ENCODE data around the gene HSPB2. TPM values are rescaled to one million over a fixed set of nuclear protein-coding genes. Genes with fewer than 3 reads are reported as not detected.

The HSPB2 gene
- total and polyA plus RNA-seq, 8 donors: 0.37 to 5.1 (median 3.0) TPM; not detected in 4

- no peak overlapping the region for H3K4me3 ChIP-seq
- intact Hi-C loops (cut with DNase I; ENCODE audit: low total_unique reads): no loop called here
- H3K9me3 ChIP-seq: no peaks in the 10 kb centered on the region
- peak overlapping the region in 1 of 5 donors; percentile 91 for H3K27ac ChIP-seq
- 63 to 96% (median 75%) methylated on average over 2 of the region's 2 CpGs for WGBS, 5 donors
- peaks cover 25 to 74% (median 48%) of the 10 kb centered on the region in 4 donors for H3K4me1 ChIP-seq
- DNase-seq: no peak
- H3K36me3 ChIP-seq: peaks cover 0 to 6% (median 2%) of the 10 kb centered on the region in 4 donors
- TF ChIP-seq EP300 (IDR thresholded peaks at IDR 0.05): no peak
- no peak for TF ChIP-seq CTCF (IDR thresholded peaks at IDR 0.05)
- no peak for TF ChIP-seq POLR2A (IDR thresholded peaks at IDR 0.05)
- TF ChIP-seq POLR2AphosphoS5 (IDR thresholded peaks at IDR 0.05): no peak
- no peaks in the 10 kb centered on the region for H3K27me3 ChIP-seq
These were observed 8.4 kb downstream of the HSPB2 start for GRCh38 chr11:111920908-111921307.

- Histone ChIP-seq H3K36me3 (peaks cover 0 to 7% (median 2%) of the 10 kb centered on the region in 4 donors), H3K9me3 (no peaks in the 10 kb centered on the region), H3K27ac (peak overlapping the region in 4 of 5 donors; percentile 84 to 93 (median 88)), H3K4me1 (peaks cover 33 to 81% (median 56%) of the 10 kb centered on the region in 4 donors), H3K27me3 (no peaks in the 10 kb centered on the region), H3K4me3 (no peak overlapping the region)
- no peak for TF ChIP-seq POLR2AphosphoS5 (IDR thresholded peaks at IDR 0.05)
- TF ChIP-seq POLR2A (IDR thresholded peaks at IDR 0.05): no peak
- no peak for TF ChIP-seq CTCF (IDR thresholded peaks at IDR 0.05)
- no peak for TF ChIP-seq EP300 (IDR thresholded peaks at IDR 0.05)
- DNase-seq: no peak
- 83 to 92% (median 87%) methylated on average over 7 of the region's 7 CpGs for WGBS, 5 donors
- intact Hi-C loops (cut with DNase I; ENCODE audit: low total_unique reads): no loop called here
These were observed 9.2 kb downstream of the HSPB2 start for GRCh38 chr11:111921541-111922230.

DNA sequence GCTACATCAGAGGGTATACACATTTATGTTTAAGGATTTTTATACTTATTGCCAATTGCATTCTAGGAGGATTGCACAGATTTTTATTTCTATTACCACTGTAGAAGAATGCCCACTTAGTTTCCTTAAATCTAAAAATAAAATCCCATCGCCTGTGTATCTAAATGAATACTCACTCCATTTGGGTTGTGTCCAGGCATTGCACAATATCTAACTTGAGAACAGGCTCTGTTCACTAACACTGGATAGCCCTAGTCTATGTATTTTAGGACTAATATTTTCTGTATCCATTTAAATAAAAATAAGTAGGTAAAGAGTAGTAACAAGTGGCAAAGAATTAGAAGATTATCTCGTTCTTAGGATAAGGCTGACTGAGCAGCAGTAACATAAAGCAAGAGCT, 10.3 kb downstream of the HSPB2 start:
- Histone ChIP-seq H3K27ac (peak overlapping the region; percentile 66 to 93 (median 85)), H3K27me3 (no peaks in the 10 kb centered on the region), H3K4me1 (peaks cover 39 to 88% (median 60%) of the 10 kb centered on the region in 4 donors), H3K36me3 (peaks cover 0 to 7% (median 2%) of the 10 kb centered on the region in 4 donors), H3K4me3 (no peak overlapping the region), H3K9me3 (no peaks in the 10 kb centered on the region)
- TF ChIP-seq CTCF (IDR thresholded peaks at IDR 0.05) (no peak), POLR2AphosphoS5 (IDR thresholded peaks at IDR 0.05) (peak; percentile 22 to 62 (median 31))
- 4 to 12% (median 10%) methylated on average over 2 of the region's 2 CpGs for WGBS, 5 donors
- DNase-seq: peak; percentile 49 to 78
- intact Hi-C loops (cut with DNase I; ENCODE audit: low total_unique reads): no loop called here

DNA sequence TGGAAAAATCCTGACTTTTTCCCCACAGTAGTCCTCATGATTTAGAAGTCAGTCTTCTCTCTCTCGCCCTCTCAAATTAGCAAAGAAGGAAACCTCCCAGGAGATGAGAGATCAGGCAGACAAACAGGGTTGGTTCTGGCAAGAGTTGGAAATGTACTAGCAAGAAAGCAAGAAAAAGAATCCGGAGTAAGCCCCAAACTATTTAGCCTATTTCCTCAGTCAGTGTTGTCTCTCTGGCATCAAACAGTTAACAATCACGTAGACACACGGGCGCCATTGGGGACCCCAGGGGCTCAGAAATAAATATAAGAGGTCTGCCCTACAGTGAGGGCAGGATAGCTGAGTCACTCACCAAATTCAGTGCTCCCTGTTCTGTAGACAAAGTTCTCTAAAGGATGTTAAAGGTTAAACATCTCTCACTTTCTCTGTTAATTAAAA, 10.8 kb downstream of the HSPB2 start:
- DNase-seq: no peak
- Histone ChIP-seq H3K4me1 (peaks cover 39 to 82% (median 58%) of the 10 kb centered on the region in 4 donors), H3K27me3 (no peaks in the 10 kb centered on the region), H3K4me3 (no peak overlapping the region), H3K36me3 (peaks cover 0 to 7% (median 2%) of the 10 kb centered on the region in 4 donors), H3K9me3 (no peaks in the 10 kb centered on the region), H3K27ac (peak overlapping the region; percentile 66 to 93 (median 85))
- intact Hi-C loops (cut with DNase I; ENCODE audit: low total_unique reads): no loop called here
- WGBS, 5 donors: 24 to 36% (median 30%) methylated on average over 5 of the region's 5 CpGs
- TF ChIP-seq POLR2A (IDR thresholded peaks at IDR 0.05) (no peak), CTCF (IDR thresholded peaks at IDR 0.05) (no peak), POLR2AphosphoS5 (IDR thresholded peaks at IDR 0.05) (no peak), EP300 (IDR thresholded peaks at IDR 0.05) (no peak)
